MCF 10A (cell line): ENCODE data around the gene SOCS3. TPM values are rescaled to one million over a fixed set of nuclear protein-coding genes. Genes with fewer than 3 reads are reported as not detected.
A peak's percentile ranks its signal among the peaks of the same experiment; 100 is the strongest.

Experiments used
- BruUV-seq: library from RNA; stranded (reverse); fragments of 400-500 nt; replicated peaks from 2 replicates; lab custom pipeline; 2021; lab: Mats Ljungman, UMichigan
- CTCF ChIA-PET: fragments of 300-600 bp; sonication (Branson Sonifier 250); formaldehyde crosslinking; extraction: SDS; loops from one replicate; lab custom pipeline; 2021; ENCODE audit warnings: antibody characterized with exemption, inconsistent platforms; lab: Yijun Ruan, JAX
- POLR2A ChIA-PET: fragments of 300-600, 350-650 bp; sonication (Branson Sonifier 250); formaldehyde crosslinking; extraction: SDS; loops from one replicate; lab custom pipeline; 2020; ENCODE audit warnings: antibody characterized with exemption, inconsistent platforms; lab: Yijun Ruan, JAX
- DNase-seq: peaks from one replicate; pipeline ENCODE4 v3.0.0-alpha.2; 2018; ENCODE audit not compliant: unreplicated experiment
- H3K27ac Mint-ChIP-seq: one replicate; pipeline ENCODE4 v1.8.0; 2022; ENCODE audit warnings: mild to moderate bottlenecking, low read depth, mixed read lengths; ENCODE audit not compliant: unreplicated experiment
- H3K27me3 Mint-ChIP-seq: one replicate; pipeline ENCODE4 v1.8.0; 2022; ENCODE audit warnings: mixed read lengths; ENCODE audit not compliant: insufficient read depth, unreplicated experiment
- H3K36me3 Mint-ChIP-seq: one replicate; pipeline ENCODE4 v1.8.0; 2022; ENCODE audit warnings: mild to moderate bottlenecking, moderate library complexity, mixed read lengths; ENCODE audit not compliant: insufficient read depth, unreplicated experiment
- H3K4me1 Mint-ChIP-seq: one replicate; pipeline ENCODE4 v1.8.0; 2022; ENCODE audit warnings: mixed read lengths; ENCODE audit not compliant: insufficient read depth, unreplicated experiment
- H3K4me3 Mint-ChIP-seq: one replicate; pipeline ENCODE4 v1.8.0; 2022; ENCODE audit warnings: mild to moderate bottlenecking, moderate library complexity, mixed read lengths; ENCODE audit not compliant: unreplicated experiment
- H3K9me3 Mint-ChIP-seq: one replicate; pipeline ENCODE4 v1.8.0; 2022; ENCODE audit warnings: mixed read lengths; ENCODE audit not compliant: unreplicated experiment
- intact Hi-C: fragments of 100-400 bp; cut with micrococcal nuclease; formaldehyde crosslinking; loops from 2 replicates; pipeline ENCODE4 v1.14.1; 2022
- total RNA-seq: library from RNA; stranded (reverse); gene quantifications from 2 replicates; pipeline ENCODE4 v1.2.3, GENCODE V29; 2022
- TF ChIP-seq, protein P1 (sequence below): fragments of 200-600 bp; IDR thresholded peaks from one replicate; pipeline ENCODE4 v1.8.0; 2022; ENCODE audit warnings: antibody characterized with exemption, mild to moderate bottlenecking; ENCODE audit not compliant: unreplicated experiment

SOCS3 gene
- total RNA-seq, 1 experiment from 2014 or later: 2.5 TPM

DNA sequence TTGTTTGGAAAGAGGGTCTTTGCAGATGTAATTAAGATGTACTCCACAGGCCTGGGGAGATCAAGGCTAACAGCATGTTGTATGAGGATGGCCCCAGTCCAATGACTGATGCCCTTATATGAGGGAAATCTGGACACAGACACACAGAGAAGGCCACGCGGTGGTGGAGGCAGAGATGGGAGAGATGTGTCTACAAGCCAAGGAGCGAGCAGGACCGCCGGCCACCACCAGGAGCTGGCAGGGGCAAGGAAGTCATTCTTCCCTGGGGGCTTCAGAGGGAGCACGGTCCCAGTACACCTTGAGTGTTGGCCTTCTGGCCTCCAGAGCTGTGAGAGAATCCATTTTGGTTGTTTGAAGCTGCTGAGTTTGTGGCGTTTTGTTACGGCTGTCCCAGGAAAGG is 14.7 kb downstream of the SOCS3 start:
- DNase-seq: no peak
- TF ChIP-seq, protein P1, sequence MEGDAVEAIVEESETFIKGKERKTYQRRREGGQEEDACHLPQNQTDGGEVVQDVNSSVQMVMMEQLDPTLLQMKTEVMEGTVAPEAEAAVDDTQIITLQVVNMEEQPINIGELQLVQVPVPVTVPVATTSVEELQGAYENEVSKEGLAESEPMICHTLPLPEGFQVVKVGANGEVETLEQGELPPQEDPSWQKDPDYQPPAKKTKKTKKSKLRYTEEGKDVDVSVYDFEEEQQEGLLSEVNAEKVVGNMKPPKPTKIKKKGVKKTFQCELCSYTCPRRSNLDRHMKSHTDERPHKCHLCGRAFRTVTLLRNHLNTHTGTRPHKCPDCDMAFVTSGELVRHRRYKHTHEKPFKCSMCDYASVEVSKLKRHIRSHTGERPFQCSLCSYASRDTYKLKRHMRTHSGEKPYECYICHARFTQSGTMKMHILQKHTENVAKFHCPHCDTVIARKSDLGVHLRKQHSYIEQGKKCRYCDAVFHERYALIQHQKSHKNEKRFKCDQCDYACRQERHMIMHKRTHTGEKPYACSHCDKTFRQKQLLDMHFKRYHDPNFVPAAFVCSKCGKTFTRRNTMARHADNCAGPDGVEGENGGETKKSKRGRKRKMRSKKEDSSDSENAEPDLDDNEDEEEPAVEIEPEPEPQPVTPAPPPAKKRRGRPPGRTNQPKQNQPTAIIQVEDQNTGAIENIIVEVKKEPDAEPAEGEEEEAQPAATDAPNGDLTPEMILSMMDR: no peak
- H3K4me1 Mint-ChIP-seq: peaks cover 27% of the 10 kb centered on the region
- no peaks in the 10 kb centered on the region for H3K9me3 Mint-ChIP-seq
- H3K36me3 Mint-ChIP-seq: peaks cover 7% of the 10 kb centered on the region
- intact Hi-C loops: no loop called here
- BruUV-seq: no TSS peak
- H3K27me3 Mint-ChIP-seq: no peaks in the 10 kb centered on the region
- ChIA-PET CTCF (no interaction called here), POLR2A (no interaction called here)
- peak overlapping the region; percentile 84 for H3K27ac Mint-ChIP-seq
- H3K4me3 Mint-ChIP-seq: no peak overlapping the region

DNA sequence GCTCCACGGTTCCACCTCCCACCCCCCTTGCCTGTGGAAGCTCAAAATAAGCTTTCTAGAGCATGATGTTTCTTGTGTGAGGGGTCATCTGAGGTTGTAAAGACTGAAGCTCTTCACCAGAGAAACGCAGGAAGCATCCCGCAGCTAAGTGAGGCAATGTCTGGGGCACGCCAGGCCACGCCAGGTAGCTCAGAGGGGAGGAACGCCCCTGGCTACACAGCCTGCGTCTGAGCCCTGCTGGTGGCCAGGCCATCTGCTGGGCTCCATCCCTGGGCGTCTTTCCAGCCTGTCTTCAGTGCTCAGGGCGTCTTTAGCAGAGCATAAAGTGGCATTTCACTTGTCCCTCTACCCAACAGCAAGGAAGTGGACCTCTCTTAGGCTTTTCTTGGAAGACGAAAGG is 15.2 kb downstream of the SOCS3 start:
- CTCF ChIA-PET: no interaction called here
- TF ChIP-seq, protein P1: no peak
- no peak for DNase-seq
- intact Hi-C loops: no loop called here
- POLR2A ChIA-PET: interaction anchor here (1.1 kb wide), 1 partner anchor 10 kb away, joined by 4 read pairs; no protein-coding TSS in a partner anchor
- H3K36me3 Mint-ChIP-seq: peaks cover 7% of the 10 kb centered on the region
- no TSS peak for BruUV-seq
- peak overlapping the region; percentile 84 for H3K27ac Mint-ChIP-seq
- no peaks in the 10 kb centered on the region for H3K9me3 Mint-ChIP-seq
- no peak overlapping the region for H3K4me3 Mint-ChIP-seq
- H3K4me1 Mint-ChIP-seq: peaks cover 26% of the 10 kb centered on the region
- no peaks in the 10 kb centered on the region for H3K27me3 Mint-ChIP-seq

GRCh38 chr17:78343543-78344201 is 16.2 kb downstream of the SOCS3 start:
- Mint-ChIP-seq H3K36me3 (peaks cover 7% of the 10 kb centered on the region), H3K4me1 (peaks cover 31% of the 10 kb centered on the region), H3K4me3 (peak overlapping the region; percentile 63), H3K9me3 (no peaks in the 10 kb centered on the region), H3K27me3 (no peaks in the 10 kb centered on the region), H3K27ac (peak overlapping the region; percentile 50)
- peak; percentile 47 for DNase-seq
- TF ChIP-seq, protein P1: no peak
- no TSS peak for BruUV-seq
- CTCF ChIA-PET: no interaction called here
- POLR2A ChIA-PET: interaction anchor here (0.7 to 5.7 kb wide), 5 partner anchors 9 to 47 kb away, joined by 3 to 60 read pairs (median 11); partner anchors contain the start of gene PGS1
- intact Hi-C loops: loop anchor here (1.0 to 2.0 kb wide), 2 partner anchors 8 to 29 kb away; no protein-coding TSS in a partner anchor

DNA sequence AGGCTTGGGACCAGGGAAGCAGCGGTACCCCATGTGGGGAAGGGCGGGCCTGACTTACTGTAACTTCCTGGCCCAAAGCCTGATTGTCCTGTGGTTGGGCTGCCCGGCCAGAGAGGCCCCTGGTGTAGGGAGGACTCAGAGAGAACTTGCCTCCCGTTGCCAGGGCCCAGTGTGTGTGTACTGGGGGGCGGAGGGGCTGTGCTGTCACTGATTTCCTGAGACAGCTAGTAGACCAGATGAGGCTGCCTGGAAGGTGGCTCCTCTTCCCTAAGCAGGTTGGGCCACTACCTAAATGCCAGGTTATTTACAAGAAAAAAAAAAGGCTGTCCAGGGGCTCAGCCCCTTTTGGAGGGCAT is 16.7 kb downstream of the SOCS3 start:
- Mint-ChIP-seq H3K27ac (peak overlapping the region; percentile 50), H3K36me3 (peaks cover 7% of the 10 kb centered on the region), H3K4me1 (peaks cover 32% of the 10 kb centered on the region), H3K9me3 (no peaks in the 10 kb centered on the region), H3K27me3 (no peaks in the 10 kb centered on the region), H3K4me3 (peak overlapping the region; percentile 63)
- TF ChIP-seq, protein P1: no peak
- intact Hi-C loops: loop anchor here (1.0 to 2.0 kb wide), 2 partner anchors 8 to 28 kb away; no protein-coding TSS in a partner anchor
- no TSS peak for BruUV-seq
- ChIA-PET POLR2A (interaction anchor here (1.1 to 5.7 kb wide), 7 partner anchors 9 to 41 kb away, joined by 3 to 60 read pairs (median 11); partner anchors contain the start of genes PGS1 and SOCS3), CTCF (interaction anchor here (0.6 to 0.8 kb wide), 2 partner anchors 74 to 632 kb away, joined by 3 to 5 read pairs; no protein-coding TSS in a partner anchor)
- DNase-seq: peak; percentile 85
